Measurements from ENCODE around the gene CSNK1E.

DNA sequence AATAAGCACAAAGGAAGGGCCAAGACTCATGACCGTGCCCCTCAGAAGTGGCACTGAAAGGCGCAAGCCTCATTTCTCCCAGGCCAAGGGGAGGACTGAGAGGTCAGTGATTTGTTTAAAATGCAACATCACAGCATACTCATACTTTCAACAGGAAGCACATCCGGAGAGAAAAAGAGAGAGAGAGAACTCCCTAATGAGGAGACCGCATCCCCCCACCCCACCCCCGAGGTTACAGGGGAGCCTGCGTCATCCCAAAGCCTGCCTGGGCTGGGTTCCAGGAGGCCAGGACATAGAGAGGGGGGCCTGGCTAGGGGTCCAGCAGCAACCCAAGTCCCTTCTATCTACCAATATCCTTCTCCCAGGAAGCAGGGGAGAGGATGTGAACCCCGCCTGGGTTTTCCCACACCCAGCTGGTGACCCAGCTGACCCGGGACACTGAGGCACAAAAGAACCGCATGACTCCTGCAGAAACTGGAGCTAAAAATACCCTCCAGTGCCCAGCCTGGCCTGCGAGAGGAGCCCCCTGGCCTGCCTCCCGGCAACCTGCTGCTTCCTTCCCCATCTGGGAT lies 3.8 kb downstream of the CSNK1E start:
- TF ChIP-seq, protein P1, sequence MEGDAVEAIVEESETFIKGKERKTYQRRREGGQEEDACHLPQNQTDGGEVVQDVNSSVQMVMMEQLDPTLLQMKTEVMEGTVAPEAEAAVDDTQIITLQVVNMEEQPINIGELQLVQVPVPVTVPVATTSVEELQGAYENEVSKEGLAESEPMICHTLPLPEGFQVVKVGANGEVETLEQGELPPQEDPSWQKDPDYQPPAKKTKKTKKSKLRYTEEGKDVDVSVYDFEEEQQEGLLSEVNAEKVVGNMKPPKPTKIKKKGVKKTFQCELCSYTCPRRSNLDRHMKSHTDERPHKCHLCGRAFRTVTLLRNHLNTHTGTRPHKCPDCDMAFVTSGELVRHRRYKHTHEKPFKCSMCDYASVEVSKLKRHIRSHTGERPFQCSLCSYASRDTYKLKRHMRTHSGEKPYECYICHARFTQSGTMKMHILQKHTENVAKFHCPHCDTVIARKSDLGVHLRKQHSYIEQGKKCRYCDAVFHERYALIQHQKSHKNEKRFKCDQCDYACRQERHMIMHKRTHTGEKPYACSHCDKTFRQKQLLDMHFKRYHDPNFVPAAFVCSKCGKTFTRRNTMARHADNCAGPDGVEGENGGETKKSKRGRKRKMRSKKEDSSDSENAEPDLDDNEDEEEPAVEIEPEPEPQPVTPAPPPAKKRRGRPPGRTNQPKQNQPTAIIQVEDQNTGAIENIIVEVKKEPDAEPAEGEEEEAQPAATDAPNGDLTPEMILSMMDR (IDR thresholded peaks at IDR 0.05; ENCODE audit: control extremely low read depth in 1 of 3, insufficient read depth in 1 of 3, low read depth in 1 of 3, low read length in 3 of 3): no peak
- TF ChIP-seq SP1 (IDR thresholded peaks at IDR 0.05; ENCODE audit: low read depth, low read length) (no peak), GABPA (IDR thresholded peaks at IDR 0.05; ENCODE audit: borderline replicate concordance, insufficient read depth, low read length) (no peak), TEAD4 (IDR thresholded peaks at IDR 0.05; ENCODE audit: low read depth, low read length) (no peak), TAF1 (IDR thresholded peaks at IDR 0.05; ENCODE audit: low read depth, low read length) (no peak)
- TF ChIP-seq, protein P2, sequence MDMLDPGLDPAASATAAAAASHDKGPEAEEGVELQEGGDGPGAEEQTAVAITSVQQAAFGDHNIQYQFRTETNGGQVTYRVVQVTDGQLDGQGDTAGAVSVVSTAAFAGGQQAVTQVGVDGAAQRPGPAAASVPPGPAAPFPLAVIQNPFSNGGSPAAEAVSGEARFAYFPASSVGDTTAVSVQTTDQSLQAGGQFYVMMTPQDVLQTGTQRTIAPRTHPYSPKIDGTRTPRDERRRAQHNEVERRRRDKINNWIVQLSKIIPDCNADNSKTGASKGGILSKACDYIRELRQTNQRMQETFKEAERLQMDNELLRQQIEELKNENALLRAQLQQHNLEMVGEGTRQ (IDR thresholded peaks at IDR 0.05; ENCODE audit: low read length): no peak

All from H1 (cell line).